Nephron (organoid): ENCODE measurements around the gene TECPR2.
A peak's percentile ranks its signal among the peaks of the same experiment; 100 is the strongest.

Source experiments
- H3K27ac Mint-ChIP-seq, 3 experiments: 2 replicates each; pipeline ENCODE4 v1.8.0; 2020; ENCODE audit warnings: mixed read lengths in 3 of 3, mild to moderate bottlenecking in 2 of 3, moderate library complexity in 1 of 3
- H3K27me3 Mint-ChIP-seq: 2 replicates; pipeline ENCODE4 v1.8.0; 2021; ENCODE audit warnings: low read depth, mild to moderate bottlenecking, moderate library complexity, mixed read lengths
- H3K36me3 Mint-ChIP-seq: 2 replicates; pipeline ENCODE4 v1.8.0; 2020; ENCODE audit warnings: low read depth, mixed read lengths
- H3K4me1 Mint-ChIP-seq: 2 replicates; pipeline ENCODE4 v1.8.0; 2020; ENCODE audit warnings: mixed read lengths
- H3K4me3 Mint-ChIP-seq, 3 experiments: 2 replicates each; pipeline ENCODE4 v1.8.0; 2020; ENCODE audit warnings: mild to moderate bottlenecking in 3 of 3, mixed read lengths in 3 of 3, moderate library complexity in 2 of 3
- H3K9me3 Mint-ChIP-seq: 2 replicates; pipeline ENCODE4 v1.8.0; 2020; ENCODE audit warnings: mixed read lengths
- CTCF ChIP-seq, 3 experiments: fragments of 200-600 bp; sonication (generic); IDR thresholded peaks; one replicate each; pipeline ENCODE4 v1.5.0; 2021; ENCODE audit warnings: antibody characterized with exemption in 3 of 3; ENCODE audit not compliant: unreplicated experiment in 3 of 3

Gene TECPR2

GRCh38 chr14:102502571-102502970 is 139.8 kb downstream of the TECPR2 start:
- Mint-ChIP-seq H3K27me3 (no peaks in the 10 kb centered on the region), H3K27ac (no peak overlapping the region), H3K9me3 (no peaks in the 10 kb centered on the region)

DNA sequence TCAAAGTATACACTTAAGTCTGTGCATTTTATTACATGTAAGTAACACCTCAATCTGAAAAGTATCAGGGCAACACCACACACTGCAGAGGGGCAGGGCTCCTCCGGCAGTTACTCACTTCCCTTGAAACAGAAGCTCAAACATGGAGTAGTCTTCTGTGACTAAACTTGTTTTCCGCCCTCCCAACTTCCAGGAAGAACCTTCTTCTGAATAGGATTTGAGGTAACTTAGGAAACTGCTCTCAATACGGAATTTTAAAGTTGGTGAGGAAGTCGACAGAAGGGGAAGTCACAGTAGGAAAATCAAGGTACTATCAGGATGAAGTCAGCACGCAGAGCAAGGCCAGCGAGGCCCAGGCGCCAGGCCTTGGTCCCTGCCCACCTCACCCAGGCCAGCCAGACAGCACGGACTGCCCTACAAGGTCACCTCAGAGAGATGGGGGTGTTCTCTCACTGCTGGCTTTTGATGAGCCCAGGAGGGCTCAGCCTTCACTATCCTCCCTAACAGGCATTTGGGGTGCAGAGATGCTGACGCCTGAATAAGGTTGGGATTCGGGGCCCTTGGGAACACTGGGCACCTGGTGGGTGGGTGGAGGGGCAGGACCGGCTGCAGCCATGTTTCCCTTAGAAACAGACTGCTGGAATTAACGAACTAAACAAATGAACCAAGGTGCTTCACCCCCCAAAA is 141.0 kb downstream of the TECPR2 start:
- no peaks in the 10 kb centered on the region for H3K27me3 Mint-ChIP-seq
- peaks cover 5% of the 10 kb centered on the region for H3K36me3 Mint-ChIP-seq
- H3K4me1 Mint-ChIP-seq, result no peaks in the 10 kb centered on the region
- no peak for TF ChIP-seq CTCF (IDR thresholded peaks at IDR 0.05; ENCODE audit: unreplicated experiment in 3 of 3)
- no peaks in the 10 kb centered on the region for H3K9me3 Mint-ChIP-seq
- H3K27ac Mint-ChIP-seq, result peak overlapping the region; percentile 15 to 45 (median 26)
- H3K4me3 Mint-ChIP-seq, result peak overlapping the region in 1 of 3 experiments; percentile 16

More at GRCh38 chr14:102502571-102502970, 139.8 kb downstream of the TECPR2 start:
- Mint-ChIP-seq H3K4me3 (no peak overlapping the region), H3K4me1 (no peaks in the 10 kb centered on the region), H3K36me3 (peaks cover 8% of the 10 kb centered on the region)
- TF ChIP-seq CTCF (IDR thresholded peaks at IDR 0.05; ENCODE audit: unreplicated experiment in 3 of 3), result no peak

- Mint-ChIP-seq H3K27me3 (no peaks in the 10 kb centered on the region), H3K27ac (peak overlapping the region in 1 of 3 experiments; percentile 17), H3K9me3 (no peaks in the 10 kb centered on the region), H3K36me3 (no peaks in the 10 kb centered on the region), H3K4me1 (no peaks in the 10 kb centered on the region), H3K4me3 (no peak overlapping the region)
- no peak for TF ChIP-seq CTCF (IDR thresholded peaks at IDR 0.05; ENCODE audit: unreplicated experiment in 3 of 3)
Observed at GRCh38 chr14:102504328-102504999, 141.7 kb downstream of the TECPR2 start.

- TF ChIP-seq CTCF (IDR thresholded peaks at IDR 0.05; ENCODE audit: unreplicated experiment in 3 of 3), result no peak
- H3K4me1 Mint-ChIP-seq, result no peaks in the 10 kb centered on the region
- no peaks in the 10 kb centered on the region for H3K27me3 Mint-ChIP-seq
- no peak overlapping the region for H3K27ac Mint-ChIP-seq
- no peak overlapping the region for H3K4me3 Mint-ChIP-seq
- H3K9me3 Mint-ChIP-seq, result no peaks in the 10 kb centered on the region
- H3K36me3 Mint-ChIP-seq, result no peaks in the 10 kb centered on the region
Observed at GRCh38 chr14:102505000-102505619, 142.4 kb downstream of the TECPR2 start.

GRCh38 chr14:102505775-102506625 is 143.3 kb downstream of the TECPR2 start:
- no peaks in the 10 kb centered on the region for H3K27me3 Mint-ChIP-seq
- H3K9me3 Mint-ChIP-seq, result no peaks in the 10 kb centered on the region
- no peak overlapping the region for H3K27ac Mint-ChIP-seq
- H3K4me3 Mint-ChIP-seq, result peak overlapping the region in 2 of 3 experiments; percentile 13 to 56
- no peak for TF ChIP-seq CTCF (IDR thresholded peaks at IDR 0.05; ENCODE audit: unreplicated experiment in 3 of 3)
- H3K36me3 Mint-ChIP-seq, result no peaks in the 10 kb centered on the region
- H3K4me1 Mint-ChIP-seq, result no peaks in the 10 kb centered on the region
